Heart left ventricle (tissue), 13 donors: ENCODE measurements around the gene THADA.

Source experiments
- POLR2A ChIP-seq, 2 donors: fragments of 450-650 bp; IDR thresholded peaks; one replicate each; pipeline ENCODE4 v1.6.1; 2017; ENCODE audit warnings: antibody characterized with exemption in 2 of 2, mild to moderate bottlenecking in 2 of 2, moderate library complexity in 2 of 2
- TF ChIP-seq, protein P1 (sequence below), 12 donors: fragments of 200-600 bp; sonication (generic) in 4 of 12; IDR thresholded peaks; one replicate each; pipeline versions ENCODE4 v1.5.0 to v1.8.0; 2018 to 2022; ENCODE audit warnings: antibody characterized with exemption in 12 of 12, mild to moderate bottlenecking in 5 of 12
- donor health status: ischemic (EF 13 %, LVEDD 7.1; RV severe dilation, severe dysfunction).
- donor health status: DM: no; HTN: yes; CAD: no.
- donor health status: DM: no; HTN: no; CAD: no.
- donor health status: ischemic (EF 25% LVEDD 6.9; RV normal size, moderate dysfunction).
- donor health status: ischemic (EF 25% LVEDD 5.7; RV mildly dilated, moderate dysfunction).
- donor health status: ischemic (EF 35%, LVEDD 5.7; RV mildly dilated, moderate dysfunction).
- donor health status: nonischemic (EF 11% LVEDD 7.7; RV severe dilation, severe dysfunction).
- donor health status: DM: yes; HTN: yes; CAD: no.
- donor health status: PGD.
- donor health status: ischemic (EF 29% LVEDD 5.4; RV normal size, mild dysfunction).
- donor health status: nonischemic (EF 23%, LVEDD 6.1; RV moderate dilation, normal function).

DNA sequence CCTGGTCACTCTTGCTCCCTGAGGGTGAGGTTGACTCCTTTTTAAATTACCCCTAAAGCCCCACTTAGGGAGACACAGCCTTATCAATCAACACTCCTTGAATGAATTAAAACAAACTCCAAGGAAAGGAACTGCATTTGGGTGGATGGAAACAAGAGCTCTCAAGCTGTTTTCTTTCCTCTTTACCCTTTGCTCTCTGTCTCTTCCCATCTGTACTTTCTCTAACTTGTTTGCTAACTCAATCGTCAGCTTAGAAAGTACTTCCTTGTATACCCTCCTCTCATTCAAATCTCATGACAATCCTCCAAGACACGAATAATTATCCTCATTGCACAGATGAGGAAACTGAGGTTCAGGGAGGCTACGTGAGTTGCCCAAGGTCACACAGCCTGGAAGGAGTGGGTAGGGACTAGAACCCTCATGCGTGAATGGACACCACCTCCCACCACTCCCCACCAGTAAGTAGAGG, 402.2 kb downstream of the THADA start:
- no peak for TF ChIP-seq POLR2A (IDR thresholded peaks at IDR 0.05)
- TF ChIP-seq, protein P1, sequence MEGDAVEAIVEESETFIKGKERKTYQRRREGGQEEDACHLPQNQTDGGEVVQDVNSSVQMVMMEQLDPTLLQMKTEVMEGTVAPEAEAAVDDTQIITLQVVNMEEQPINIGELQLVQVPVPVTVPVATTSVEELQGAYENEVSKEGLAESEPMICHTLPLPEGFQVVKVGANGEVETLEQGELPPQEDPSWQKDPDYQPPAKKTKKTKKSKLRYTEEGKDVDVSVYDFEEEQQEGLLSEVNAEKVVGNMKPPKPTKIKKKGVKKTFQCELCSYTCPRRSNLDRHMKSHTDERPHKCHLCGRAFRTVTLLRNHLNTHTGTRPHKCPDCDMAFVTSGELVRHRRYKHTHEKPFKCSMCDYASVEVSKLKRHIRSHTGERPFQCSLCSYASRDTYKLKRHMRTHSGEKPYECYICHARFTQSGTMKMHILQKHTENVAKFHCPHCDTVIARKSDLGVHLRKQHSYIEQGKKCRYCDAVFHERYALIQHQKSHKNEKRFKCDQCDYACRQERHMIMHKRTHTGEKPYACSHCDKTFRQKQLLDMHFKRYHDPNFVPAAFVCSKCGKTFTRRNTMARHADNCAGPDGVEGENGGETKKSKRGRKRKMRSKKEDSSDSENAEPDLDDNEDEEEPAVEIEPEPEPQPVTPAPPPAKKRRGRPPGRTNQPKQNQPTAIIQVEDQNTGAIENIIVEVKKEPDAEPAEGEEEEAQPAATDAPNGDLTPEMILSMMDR (IDR thresholded peaks at IDR 0.05): no peak
